Putamen (tissue), 1 donor: ENCODE results near the gene TCEA2.

ENCODE experiments used
- DNase-seq: peaks from one replicate; pipeline ENCODE4 v3.0.0-alpha.2; 2016; ENCODE audit warnings: low spot score

The TCEA2 gene

DNA sequence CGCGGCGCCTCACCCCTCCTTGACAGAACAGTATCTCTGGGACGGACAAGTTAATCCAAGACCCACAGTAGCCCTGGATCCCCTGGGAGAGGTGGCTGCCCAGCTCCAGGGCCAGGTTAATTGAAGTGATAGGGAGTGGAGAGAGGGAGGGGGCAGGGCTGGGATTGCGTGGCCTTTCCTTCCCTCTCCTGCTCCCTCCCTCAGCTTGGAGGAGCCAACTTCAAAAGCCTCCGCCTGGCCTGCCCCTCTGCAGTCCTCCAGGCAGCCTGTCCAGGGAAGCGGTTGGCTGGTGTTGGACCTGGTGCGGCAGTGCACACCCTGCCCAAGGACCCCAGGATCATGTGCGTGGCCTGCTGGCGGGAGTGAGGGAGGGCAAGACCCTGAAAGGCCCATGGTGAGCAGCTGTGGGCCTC is 27.1 kb upstream of the TCEA2 start, which contains the start of gene C20orf204:
C20orf204 (plus strand) TSS at position 250 of the 413 bp plus-strand sequence; CDS start at position 392, 142 bp downstream.
- no peak for DNase-seq

DNA sequence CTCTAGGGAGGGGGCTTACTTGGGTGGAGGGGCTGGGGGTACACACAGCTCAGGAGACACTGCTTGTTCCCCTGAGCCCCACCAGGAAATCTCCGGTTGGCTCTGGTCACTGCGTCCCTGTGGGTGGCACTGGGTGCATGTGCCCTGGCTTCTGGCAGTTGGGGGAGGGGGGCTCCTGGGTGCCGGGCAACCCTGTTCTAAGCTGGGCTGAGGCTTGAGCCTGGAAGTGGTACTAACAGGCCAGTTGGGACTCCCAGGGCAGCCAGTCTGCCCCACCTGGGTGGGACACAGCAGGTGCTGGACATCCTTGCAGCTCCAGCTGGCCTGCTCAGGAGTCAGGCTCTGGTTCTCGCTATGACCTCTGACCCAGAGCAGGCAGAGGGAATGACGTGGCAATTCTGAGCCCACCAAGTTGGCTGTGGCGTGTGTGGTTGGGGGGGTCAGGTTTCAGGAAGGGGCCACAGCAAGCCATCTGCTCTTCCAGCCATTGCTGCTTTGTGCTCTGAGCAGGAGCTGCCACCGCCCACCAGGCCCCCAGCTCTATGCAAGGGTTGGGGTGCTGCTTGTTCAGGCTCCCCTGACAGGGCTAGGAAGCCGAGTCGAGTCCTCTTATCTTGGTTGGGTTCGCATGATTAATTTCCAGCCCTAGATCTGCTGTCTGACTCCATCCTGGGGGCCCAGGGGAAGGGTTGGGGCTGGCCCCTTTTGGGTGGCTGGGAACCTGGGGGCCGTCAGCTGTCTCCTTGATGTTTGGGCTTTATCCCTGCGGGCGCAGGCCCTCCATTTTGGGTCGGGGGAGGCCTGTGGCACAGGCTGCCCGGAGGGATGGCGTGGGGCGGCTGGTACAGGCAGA is 26.4 kb upstream of the TCEA2 start:
- DNase-seq, result no peak

DNA sequence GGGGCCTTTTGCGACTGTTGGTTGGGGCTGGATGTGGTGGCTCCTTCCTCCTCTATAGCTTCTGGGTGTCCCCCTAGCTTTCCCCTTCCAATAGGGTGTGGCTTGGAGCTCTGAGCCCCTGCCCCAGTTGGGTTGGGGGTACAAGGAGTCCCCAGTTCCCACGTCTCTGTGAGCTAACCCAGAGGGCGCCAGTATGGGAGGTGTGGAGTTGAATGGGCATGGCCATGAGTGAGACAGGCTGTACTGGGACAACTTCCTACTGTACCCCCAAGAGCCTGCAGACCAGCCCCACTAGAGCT is 25.9 kb upstream of the TCEA2 start:
- no peak for DNase-seq

DNA sequence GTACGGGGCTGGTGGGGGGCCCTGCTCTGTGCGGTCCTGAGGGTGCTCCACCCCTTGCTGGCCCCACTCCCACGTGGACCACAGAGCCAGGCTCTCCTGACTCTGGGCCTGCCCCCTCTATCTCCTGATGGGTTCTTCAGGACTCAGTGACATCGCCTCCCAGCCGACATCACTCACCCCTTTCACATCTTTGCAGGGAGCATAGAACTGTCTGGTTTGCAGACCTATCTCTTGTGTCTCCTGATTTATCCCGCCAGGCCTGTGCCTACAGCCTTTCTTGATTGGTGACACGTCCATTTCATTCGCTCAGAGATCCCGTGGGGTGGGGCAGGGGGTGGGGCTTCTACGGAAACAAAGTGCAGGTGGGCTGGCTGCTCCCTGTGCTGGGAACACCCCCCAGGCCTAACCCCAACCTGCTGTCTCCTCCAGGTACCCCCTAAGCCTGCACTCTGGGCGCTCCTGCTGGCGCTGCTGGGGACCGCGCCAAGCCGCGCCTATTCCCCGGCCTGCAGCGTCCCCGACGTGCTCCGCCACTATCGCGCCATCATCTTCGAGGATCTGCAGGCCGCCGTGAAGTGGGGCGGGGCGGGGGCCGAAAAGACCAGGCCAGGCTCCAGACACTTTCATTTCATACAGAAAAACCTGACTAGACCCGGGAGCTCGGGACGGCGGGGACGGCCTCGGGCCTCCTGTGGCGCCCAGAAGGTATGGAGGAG is 25.3 kb upstream of the TCEA2 start:
- no peak for DNase-seq

DNA sequence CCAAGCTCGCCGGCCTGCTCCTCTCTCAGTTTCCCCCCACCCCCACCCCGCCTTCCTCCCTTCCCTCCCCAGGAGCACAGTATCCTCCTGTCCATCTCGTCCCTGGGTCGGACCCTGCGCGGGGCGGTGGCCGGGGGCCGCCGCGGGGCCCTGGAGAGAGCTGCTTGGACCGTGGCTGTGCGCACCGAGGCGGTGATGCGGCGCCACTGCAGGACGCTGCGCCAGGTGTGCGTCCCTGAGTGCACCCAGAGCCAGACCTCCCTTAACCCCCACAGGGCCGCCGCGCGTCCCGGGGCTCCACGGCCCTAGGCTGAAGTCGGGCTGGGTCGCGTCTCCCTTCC is 24.8 kb upstream of the TCEA2 start:
- no peak for DNase-seq

DNA sequence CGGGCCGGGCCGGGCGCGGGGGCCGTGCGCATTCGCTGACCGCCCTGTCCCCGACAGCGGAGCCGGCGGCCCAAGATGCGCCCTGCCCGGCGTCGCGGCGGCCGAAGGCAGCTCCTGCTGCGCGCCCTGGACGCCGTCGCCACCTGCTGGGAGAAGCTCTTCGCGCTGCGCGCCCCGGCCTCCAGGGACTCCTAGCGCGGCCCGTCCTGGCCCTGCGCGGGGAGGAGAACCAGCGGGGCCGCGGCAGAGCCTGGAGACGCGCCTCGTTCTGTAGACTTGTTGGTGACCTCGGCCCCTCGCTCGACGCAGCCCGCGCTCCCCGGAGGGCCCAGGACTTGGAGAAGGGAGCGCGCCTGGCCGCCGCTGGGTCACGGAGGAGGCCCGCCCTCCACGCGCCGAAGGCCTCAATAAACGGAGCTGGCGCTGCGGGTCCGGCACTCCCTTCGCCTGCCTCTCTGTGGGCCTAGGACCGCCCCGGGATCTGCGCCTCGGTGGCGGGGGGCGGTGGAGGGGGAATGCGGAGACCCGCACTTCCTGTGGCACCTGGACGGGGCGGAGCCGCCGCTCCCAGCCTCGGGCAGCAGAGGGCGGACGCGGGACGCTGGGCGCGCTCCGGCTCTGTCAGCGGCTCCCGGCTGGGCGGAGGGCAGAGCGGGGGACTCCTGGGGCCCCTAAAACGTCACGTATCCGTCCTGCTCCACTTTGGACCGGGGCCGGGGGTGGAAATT is 24.3 kb upstream of the TCEA2 start:
- no peak for DNase-seq

DNA sequence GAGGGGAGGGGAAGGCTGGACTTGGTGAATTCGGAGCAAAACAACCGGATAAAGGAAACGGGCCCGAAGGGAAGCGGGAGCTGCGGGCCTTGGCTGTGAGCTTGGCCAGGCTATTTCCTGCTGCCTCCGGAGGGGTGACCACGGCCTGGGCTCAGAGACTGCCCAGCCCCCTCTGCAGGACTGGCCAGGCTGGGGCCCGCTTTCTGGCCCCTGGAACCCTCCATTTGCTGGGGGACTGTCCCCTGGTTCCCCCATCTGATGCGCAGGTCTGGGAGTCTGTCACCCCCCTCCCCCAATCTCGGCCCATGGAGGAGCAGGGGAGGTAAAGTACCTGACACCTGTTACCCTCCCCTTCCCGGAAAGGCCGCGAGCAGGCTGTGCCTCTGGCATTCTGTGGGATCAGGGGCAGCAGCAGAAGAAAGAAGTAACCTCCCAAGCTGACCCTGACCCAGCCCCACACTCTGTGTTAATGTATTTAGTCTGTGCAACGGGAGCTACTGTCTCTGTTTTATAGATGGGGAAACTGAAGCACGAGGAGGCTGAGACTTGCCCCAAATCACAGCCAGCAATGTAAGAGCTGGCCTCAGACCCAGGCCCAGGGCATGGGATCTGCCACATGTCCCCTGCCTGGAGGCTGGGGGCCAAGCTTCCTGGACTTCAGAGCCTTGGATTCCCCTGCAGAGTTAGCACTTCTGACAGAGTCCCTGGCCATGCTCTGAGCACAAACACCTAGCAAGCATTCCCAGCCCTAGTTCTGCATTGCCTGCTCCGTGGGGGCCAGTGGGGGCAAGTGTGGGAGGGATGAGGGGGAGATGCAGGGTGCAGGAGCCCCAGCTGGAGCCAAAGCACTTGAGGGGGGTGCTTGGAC is 23.5 kb upstream of the TCEA2 start:
- no peak for DNase-seq

DNA sequence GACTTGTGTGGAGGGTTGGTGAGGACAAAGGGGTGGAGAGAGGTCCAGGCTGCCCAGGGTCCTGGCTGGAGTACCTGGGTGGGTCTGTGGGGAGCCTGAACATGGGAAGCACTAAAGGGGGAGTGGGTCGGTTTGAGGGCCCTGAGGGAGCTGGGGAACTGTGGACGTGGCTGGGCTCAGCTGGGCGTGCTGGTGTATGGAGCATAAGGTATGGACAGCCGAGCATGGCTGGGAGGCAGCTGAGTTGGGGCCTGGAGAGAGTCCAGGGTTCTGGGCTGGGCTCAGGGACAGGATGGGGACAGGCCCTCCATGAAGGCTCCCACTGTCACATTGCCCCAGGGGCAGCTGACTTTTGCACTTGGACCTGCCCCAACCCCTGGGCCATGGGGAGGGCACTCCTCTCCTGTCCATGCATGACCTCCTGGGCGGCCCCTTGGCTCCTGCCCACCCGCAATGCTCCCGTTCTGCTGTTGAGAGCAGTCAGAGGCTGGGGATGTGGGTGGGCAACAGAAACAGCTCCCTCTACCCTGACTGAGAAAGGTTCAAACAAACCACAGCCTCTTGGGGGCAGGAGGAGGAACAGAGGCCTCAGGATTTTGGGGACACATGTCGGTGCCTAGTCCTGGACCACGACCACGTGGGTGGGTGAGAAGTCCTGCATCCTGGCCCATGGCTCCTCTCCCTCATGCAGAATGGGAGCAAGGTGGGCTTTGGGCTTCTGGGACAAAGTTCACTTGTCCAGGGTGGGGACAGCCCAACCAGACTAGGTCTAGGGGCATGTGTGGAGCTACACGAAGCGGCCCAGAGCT is 22.6 kb upstream of the TCEA2 start:
- DNase-seq, result no peak

DNA sequence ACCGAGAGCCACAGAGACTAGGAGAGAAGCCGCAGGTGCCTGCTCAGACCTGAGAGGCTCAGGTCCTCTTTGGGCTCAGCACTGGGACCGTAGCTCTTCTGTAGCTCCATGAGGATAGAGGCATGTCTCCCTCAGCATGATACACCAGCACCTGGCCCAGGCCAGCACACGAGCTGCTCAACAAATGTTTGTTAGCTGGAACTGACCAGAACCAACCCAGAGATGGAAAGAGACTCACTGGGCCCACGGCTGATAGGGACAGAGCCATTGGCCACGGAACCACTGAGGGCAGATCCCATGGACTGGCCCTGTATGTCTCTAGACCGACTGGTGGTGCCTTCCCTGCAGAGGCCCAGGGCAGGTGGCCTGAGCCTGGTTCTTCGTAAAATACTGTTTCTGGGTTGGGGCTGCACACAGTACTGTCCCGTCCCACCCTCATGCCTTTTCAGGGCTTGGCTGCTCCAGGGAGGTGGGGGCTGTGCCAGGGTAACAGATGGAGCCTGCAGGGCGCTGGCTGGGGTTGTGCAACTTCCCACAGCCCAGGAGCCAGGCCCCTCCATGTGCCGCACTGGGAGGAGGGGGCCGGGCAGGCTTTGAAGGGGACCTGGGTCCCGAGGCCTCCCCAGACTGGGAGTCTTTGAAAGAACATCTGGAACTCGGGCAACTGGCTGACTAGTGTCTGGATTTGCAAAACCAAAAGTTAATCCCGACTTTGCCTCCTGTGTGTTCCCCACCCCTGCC is 21.8 kb upstream of the TCEA2 start:
- no peak for DNase-seq

DNA sequence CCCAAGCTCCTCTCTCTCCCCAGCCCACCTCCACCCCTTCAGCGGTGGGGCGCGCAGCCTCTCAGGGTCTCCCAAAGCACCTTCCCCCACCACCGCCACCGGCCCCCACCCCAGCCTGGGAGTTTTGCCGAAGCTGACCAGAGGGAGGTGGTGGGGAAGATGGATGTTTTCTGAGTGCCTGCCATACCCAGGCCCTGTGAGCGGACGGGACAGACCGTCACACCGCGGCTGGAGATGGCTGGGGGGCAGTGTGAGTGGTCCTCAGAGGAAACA is 21.3 kb upstream of the TCEA2 start:
- DNase-seq, result no peak

DNA sequence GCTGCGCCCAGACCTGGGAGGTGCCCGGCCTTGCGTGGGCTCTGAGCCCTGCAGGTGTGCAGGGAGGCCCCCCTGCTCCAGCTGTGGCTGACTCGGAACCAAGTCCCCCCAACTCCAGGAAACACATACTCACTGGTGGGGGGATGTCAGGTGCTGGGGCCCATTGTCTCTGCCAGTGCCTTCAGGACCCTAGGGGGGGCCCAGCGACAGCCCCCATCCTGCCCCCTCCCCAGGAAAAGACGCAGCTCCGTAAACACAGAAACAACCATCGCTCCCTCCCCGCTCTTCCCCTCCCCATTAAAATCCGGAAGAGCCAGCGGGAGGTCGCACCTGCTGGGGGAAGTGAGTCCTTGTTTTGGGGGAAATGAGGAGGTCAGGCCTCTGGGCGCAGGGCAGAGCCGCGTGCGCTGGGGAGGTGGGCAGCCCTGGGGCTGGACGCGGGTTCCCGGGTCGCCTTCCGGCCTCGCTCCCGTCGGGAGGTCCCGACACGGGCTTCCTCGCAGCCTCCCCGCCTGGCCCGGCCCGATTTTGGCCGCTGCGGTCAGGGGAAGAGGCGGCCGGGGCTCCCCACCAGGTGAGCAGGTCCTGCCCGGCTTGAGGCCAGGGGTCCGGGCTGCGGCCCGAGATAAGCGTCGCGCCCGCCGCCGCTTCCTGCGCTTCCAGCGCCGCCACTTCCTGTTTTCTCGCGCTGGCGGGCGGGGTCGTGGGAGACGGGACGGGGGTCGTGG is 20.8 kb upstream of the TCEA2 start:
- no peak for DNase-seq

DNA sequence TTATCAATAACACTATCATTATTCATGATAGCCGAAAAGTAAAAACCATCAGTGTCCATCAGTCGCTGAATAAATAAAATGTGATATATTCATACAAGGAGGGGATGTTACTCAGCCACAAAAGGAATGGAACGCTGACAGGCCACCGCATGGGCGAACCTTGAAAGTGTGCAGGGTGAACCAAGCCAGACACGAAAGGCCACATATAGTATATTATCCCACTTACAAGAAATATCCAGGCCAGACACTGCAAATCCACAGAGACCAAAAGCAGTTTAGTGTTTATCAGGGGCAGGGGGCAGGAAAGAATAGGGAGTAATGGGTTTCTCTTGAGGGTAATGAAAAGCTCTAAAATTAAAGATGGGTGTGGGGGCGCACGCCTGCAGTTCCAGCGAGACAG is 19.2 kb upstream of the TCEA2 start:
- DNase-seq, result no peak

DNA sequence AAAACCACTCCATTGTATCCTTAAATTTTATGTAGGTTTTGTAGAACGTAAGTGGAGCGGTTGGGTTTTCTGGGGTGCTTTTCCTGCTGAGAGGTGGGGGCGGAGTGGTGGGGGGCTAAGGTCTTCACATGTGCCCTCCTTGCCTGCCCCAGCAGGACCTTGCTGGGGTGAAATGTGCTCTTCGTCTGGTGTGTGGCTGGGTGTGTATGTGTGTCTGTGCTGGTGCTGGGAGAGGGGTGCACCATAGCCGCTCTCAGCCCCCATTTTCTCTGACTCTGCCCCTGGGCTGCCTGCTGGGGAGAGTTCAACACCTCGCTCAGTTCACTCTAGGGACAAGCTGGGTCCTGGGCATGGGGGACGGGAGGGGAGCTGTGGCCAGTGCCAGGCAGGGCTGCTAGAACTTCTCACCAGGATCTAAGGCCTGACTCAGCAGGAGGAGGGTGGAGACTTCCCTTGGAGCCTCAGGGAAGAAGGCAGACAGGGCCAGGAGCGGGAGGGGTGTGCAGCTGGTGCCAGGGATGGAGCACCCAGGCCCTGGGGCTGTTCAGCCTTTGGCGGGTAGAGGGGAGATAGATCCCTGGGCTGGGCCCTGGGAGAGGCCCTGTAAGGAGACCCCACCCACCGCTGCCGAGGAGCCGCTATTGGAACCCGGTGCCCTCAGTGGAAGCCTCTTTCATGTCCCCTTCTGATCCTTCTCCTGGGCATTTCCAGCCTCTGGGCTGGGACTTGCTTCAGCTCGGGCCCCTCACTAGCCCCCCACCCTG is 18.3 kb upstream of the TCEA2 start:
- DNase-seq, result no peak

DNA sequence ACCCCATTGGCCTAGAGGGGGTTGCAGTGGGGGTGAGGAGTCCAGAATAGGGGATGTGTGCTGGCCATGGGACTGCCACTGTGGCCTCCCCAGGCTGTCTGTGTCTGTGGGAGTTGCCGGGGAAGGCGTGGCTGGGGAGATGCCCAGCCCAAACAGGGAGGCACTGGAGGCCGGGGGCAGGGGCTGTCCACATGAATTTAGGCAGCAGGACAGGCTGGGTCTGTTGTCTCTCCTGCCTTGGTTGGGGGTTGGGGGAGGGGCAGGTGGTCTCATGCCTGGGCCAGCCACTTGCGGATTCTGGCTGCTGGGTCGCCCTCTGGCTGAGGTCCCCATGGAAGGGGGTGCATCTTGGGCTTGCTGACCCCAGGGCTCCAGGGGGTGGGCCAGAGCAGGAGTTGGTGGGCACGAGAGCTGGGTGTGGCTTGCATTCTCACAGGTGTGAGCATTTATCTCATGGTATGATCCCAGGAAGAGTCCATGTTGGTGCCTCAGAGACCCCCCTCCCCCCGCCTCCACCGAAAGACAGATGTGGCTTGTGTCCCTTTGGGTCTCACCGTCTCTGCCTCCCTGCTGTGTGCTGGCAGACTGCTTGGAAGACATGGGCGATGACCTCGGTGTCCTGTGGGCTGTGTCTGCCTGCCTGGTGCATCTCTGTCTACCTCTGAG is 17.5 kb upstream of the TCEA2 start:
- DNase-seq, result no peak

DNA sequence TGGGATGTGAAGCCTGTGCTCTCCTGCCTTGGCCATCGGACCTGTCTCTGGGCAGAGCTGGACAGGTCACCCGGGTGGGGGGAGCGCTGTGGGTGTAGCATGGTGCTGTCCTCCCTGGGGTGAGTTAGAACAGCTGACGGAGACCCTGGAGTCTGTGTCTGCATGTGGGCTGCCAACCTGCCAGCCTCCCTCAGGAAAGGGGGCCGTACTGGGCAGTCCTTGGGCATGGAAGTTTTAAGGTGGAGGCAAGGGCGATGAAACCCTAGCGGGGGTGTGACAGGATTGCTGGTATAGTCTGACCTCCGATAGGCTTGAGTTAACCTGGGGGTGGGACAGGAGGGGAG is 16.0 kb upstream of the TCEA2 start:
- DNase-seq, result no peak

DNA sequence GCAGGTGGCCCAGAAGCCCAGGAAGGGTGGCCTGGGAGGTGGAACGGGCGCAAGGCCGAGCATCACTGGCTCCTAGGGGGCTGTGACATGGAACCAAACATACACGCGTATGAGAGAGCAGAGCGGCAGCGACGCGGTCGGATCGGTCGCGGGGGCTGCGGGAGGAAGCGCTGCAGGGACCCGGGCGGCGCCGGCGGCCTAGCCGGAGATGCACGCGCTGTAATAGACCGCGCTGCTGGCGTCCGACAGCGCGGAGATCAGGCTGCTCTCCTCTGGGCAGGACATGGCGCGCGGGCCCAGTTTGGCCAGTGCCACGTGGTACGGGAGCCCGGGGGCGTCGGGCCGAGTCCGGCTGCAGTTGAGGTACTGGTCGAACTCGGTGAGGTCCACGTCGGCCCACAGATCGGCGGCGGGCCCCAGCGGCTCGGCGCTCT is 15.0 kb upstream of the TCEA2 start:
- DNase-seq, result no peak

DNA sequence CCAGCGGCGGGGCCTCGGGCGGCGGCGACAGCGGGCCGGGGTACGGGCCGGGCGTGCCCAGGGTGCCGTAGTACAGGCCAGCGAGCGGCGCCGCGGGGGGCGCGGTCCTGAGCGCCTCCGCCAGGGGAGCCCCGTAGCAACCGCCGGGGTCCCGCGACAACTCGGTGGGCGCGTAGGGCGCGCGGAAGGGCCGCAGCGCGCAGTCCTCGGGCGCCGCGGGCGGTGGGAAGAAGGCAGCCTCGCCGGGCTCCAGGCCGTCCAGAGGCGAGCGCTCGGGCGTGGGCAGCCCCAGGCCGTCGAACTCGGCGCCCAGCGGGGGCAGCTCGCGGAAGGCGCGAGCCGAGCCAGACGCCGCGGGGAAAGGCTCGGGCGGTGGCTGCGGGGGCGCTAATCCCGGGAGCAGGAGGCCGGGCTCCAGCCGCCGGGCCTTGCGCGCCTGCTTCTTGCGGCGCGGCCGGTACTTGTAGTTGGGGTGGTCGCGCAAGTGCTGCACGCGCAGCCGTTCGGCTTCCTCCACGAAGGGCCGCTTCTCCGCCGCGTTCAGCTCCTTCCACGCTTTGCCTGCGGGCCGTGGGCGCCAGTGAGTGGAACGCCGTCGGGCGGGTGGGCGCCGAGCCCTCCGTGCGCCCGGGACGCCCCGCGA is 14.5 kb upstream of the TCEA2 start:
- DNase-seq, result no peak
